H9 (cell line): ENCODE measurements around the gene FOXP2. TPM values are rescaled to one million over a fixed set of nuclear protein-coding genes. Genes with fewer than 3 reads are reported as not detected.
A peak's percentile ranks its signal among the peaks of the same experiment; 100 is the strongest.

Source experiments
- DNase-seq: peaks from one replicate; pipeline ENCODE4 v3.0.0-alpha.2; 2017
- H2AFZ ChIP-seq: one replicate; pipeline ENCODE4 v1.6.1; 2013; ENCODE audit warnings: mild to moderate bottlenecking, low read length, control low read depth, moderate library complexity
- H2AK5ac ChIP-seq: 2 replicates; pipeline ENCODE4 v1.6.1; 2013; ENCODE audit warnings: low read length, control low read depth, mixed read lengths; ENCODE audit not compliant: insufficient read length
- H2BK120ac ChIP-seq: one replicate; pipeline ENCODE4 v1.6.1; 2013; ENCODE audit warnings: low read depth, mild to moderate bottlenecking, low read length, control low read depth, inconsistent platforms; ENCODE audit not compliant: poor library complexity, severe bottlenecking
- H2BK12ac ChIP-seq: 2 replicates; pipeline ENCODE4 v1.6.1; 2013; ENCODE audit warnings: low read length, control low read depth, mixed read lengths, low read depth; ENCODE audit not compliant: insufficient read length
- H2BK15ac ChIP-seq: 2 replicates; pipeline ENCODE4 v1.6.1; 2013; ENCODE audit warnings: low read depth, low read length, control low read depth
- H2BK20ac ChIP-seq: one replicate; pipeline ENCODE4 v1.6.1; 2013; ENCODE audit warnings: low read depth, mild to moderate bottlenecking, low read length, control low read depth, inconsistent platforms; ENCODE audit not compliant: poor library complexity, severe bottlenecking
- H2BK5ac ChIP-seq: 2 replicates; pipeline ENCODE4 v1.6.1; 2013; ENCODE audit warnings: low read length, control low read depth, mixed read lengths; ENCODE audit not compliant: insufficient read length
- H3K14ac ChIP-seq: 2 replicates; pipeline ENCODE4 v1.6.1; 2013; ENCODE audit warnings: low read length, control low read depth; ENCODE audit not compliant: insufficient read depth
- H3K18ac ChIP-seq: 2 replicates; pipeline ENCODE4 v1.6.1; 2013; ENCODE audit warnings: low read depth, mild to moderate bottlenecking, mixed read lengths, low read length, control low read depth; ENCODE audit not compliant: insufficient read length
- H3K23ac ChIP-seq: 2 replicates; pipeline ENCODE4 v1.6.1; 2013; ENCODE audit warnings: low read length, control low read depth, mixed read lengths, low read depth; ENCODE audit not compliant: insufficient read length
- H3K23me2 ChIP-seq: 2 replicates; pipeline ENCODE4 v1.6.1; 2013; ENCODE audit warnings: low read depth, mild to moderate bottlenecking, mixed read lengths, low read length, control low read depth; ENCODE audit not compliant: insufficient read length, poor library complexity, severe bottlenecking
- H3K27ac ChIP-seq: 2 replicates; pipeline ENCODE4 v1.5.1; 2013; ENCODE audit warnings: low read length, control low read depth, mixed read lengths, low read depth; ENCODE audit not compliant: insufficient read length
- H3K27me3 ChIP-seq: 2 replicates; pipeline ENCODE4 v1.6.1; 2013; ENCODE audit warnings: low read length, control low read depth, inconsistent platforms; ENCODE audit not compliant: insufficient read depth
- H3K4ac ChIP-seq: 2 replicates; pipeline ENCODE4 v1.6.1; 2013; ENCODE audit warnings: low read depth, mild to moderate bottlenecking, control low read depth, inconsistent platforms, low read length, moderate library complexity
- H3K4me1 ChIP-seq: 2 replicates; pipeline ENCODE4 v1.6.1; 2013; ENCODE audit warnings: low read length, control low read depth, inconsistent platforms; ENCODE audit not compliant: insufficient read depth
- H3K4me2 ChIP-seq: 2 replicates; pipeline ENCODE4 v1.6.1; 2013; ENCODE audit warnings: low read length, control low read depth, mixed read lengths; ENCODE audit not compliant: insufficient read length, insufficient read depth
- H3K56ac ChIP-seq: 2 replicates; pipeline ENCODE4 v1.6.1; 2013; ENCODE audit warnings: low read depth, mild to moderate bottlenecking, mixed read lengths, low read length, control low read depth; ENCODE audit not compliant: insufficient read length
- H3K79me1 ChIP-seq: 2 replicates; pipeline ENCODE4 v1.6.1; 2013; ENCODE audit warnings: low read depth, mild to moderate bottlenecking, moderate library complexity, low read length, control low read depth, inconsistent platforms; ENCODE audit not compliant: insufficient read depth, poor library complexity, severe bottlenecking
- H3K79me2 ChIP-seq: 2 replicates; pipeline ENCODE4 v1.6.1; 2013; ENCODE audit warnings: low read length, control low read depth, inconsistent platforms; ENCODE audit not compliant: insufficient read depth
- H3K9ac ChIP-seq: 2 replicates; pipeline ENCODE4 v1.6.1; 2013; ENCODE audit warnings: low read length, control low read depth, mixed read lengths; ENCODE audit not compliant: insufficient read length; ENCODE audit errors: extremely low read depth
- H3K9me3 ChIP-seq: one replicate; pipeline ENCODE4 v1.6.1; 2013; ENCODE audit warnings: low read depth, low read length, inconsistent platforms; ENCODE audit not compliant: control insufficient read depth
- H3T11ph ChIP-seq: one replicate; pipeline ENCODE4 v1.6.1; 2013; ENCODE audit warnings: mild to moderate bottlenecking, low read length, control low read depth, inconsistent platforms
- H4K20me1 ChIP-seq: one replicate; pipeline ENCODE4 v1.6.1; 2013; ENCODE audit not compliant: control insufficient read depth, insufficient read length, insufficient read depth
- H4K5ac ChIP-seq: 2 replicates; pipeline ENCODE4 v1.6.1; 2013; ENCODE audit warnings: low read depth, mild to moderate bottlenecking, mixed read lengths, low read length, control low read depth; ENCODE audit not compliant: insufficient read length
- H4K8ac ChIP-seq: replicated peaks from 2 replicates; pipeline ENCODE4 v1.6.1; 2013; ENCODE audit warnings: low read length, control low read depth, mixed read lengths, low read depth; ENCODE audit not compliant: insufficient read length
- H4K91ac ChIP-seq: 2 replicates; pipeline ENCODE4 v1.6.1; 2013; ENCODE audit warnings: low read depth, mild to moderate bottlenecking, moderate library complexity, mixed read lengths, low read length, control low read depth; ENCODE audit not compliant: insufficient read length
- H3K27ac Mint-ChIP-seq, 3 experiments: 2 replicates in 2 of 3; 3 replicates in 1 of 3; pipeline ENCODE4 v1.8.0; 2020 to 2021; ENCODE audit warnings: mixed read lengths in 3 of 3, mild to moderate bottlenecking in 1 of 3, moderate library complexity in 1 of 3
- H3K27me3 Mint-ChIP-seq: 2 replicates; pipeline ENCODE4 v1.8.0; 2021; ENCODE audit warnings: low read depth, mild to moderate bottlenecking, moderate library complexity, mixed read lengths
- H3K36me3 Mint-ChIP-seq, 3 experiments: 2 replicates in 2 of 3; 3 replicates in 1 of 3; pipeline ENCODE4 v1.8.0; 2020 to 2021; ENCODE audit warnings: low read depth in 3 of 3, mixed read lengths in 3 of 3; ENCODE audit not compliant: insufficient read depth in 1 of 3
- H3K4me1 Mint-ChIP-seq, 2 experiments: 2 replicates each; pipeline ENCODE4 v1.8.0; 2020; ENCODE audit warnings: mixed read lengths in 2 of 2
- H3K4me3 Mint-ChIP-seq, 2 experiments: 2 replicates in 1 of 2; 3 replicates in 1 of 2; pipeline ENCODE4 v1.8.0; 2020 to 2021; ENCODE audit warnings: mild to moderate bottlenecking in 2 of 2, mixed read lengths in 2 of 2, moderate library complexity in 1 of 2
- H3K9me3 Mint-ChIP-seq, 2 experiments: 2 replicates in 1 of 2; 3 replicates in 1 of 2; pipeline ENCODE4 v1.8.0; 2020; ENCODE audit warnings: mild to moderate bottlenecking in 2 of 2, mixed read lengths in 2 of 2, moderate library complexity in 1 of 2
- WGBS: extraction: QIAGEN DNeasy Blood & Tissue Kit; methylation state at CpG from one replicate; pipeline ENCODE4 v1.1.7; 2013; ENCODE audit warnings: missing lambda C conversion rate, low lambda C conversion rate, mixed read lengths; ENCODE audit not compliant: insufficient read length; ENCODE audit errors: extremely low coverage; 5-methylcytosine and 5-hydroxymethylcytosine counted together
- total RNA-seq: library from RNA; stranded (reverse); gene quantifications from 2 replicates; pipeline ENCODE4 v1.2.1, GENCODE V29; 2021
- TF ChIP-seq, protein P1 (sequence below): fragments of 200-600 bp; sonication (generic); conservative IDR thresholded peaks from 3 replicates; pipeline ENCODE4 v1.8.0; 2021; ENCODE audit warnings: antibody characterized with exemption, mild to moderate bottlenecking

The FOXP2 gene
- total RNA-seq, 1 experiment from 2014 or later = not detected

DNA sequence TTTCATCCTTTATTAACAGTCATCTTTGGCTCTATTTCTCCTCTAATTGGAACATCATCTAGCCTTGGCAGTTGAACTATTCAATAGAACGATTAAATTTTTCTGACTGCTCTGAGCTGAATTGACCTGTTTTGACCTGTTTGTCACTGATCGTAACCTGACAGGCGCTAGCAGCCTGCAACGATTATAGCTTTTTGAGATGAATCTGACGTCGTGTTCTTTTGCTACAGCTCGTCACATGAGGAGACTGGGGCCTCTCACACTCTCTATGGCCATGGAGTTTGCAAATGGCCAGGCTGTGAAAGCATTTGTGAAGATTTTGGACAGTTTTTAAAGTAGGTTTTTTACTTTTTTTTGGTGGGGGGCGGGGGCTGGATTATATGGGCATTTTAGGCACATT is 229.8 kb downstream of the FOXP2 start:
- Histone ChIP-seq H3K56ac (no peak overlapping the region), H3K23me2 (no peaks in the 10 kb centered on the region), H3K23ac (no peak overlapping the region), H4K20me1 (no peaks in the 10 kb centered on the region), H3K9ac (no peak overlapping the region), H2BK5ac (no peak overlapping the region), H2BK12ac (no peak overlapping the region), H4K8ac (no peak overlapping the region), H3K18ac (no peak overlapping the region), H3K4me2 (no peak overlapping the region), H2BK20ac (no peak overlapping the region), H4K91ac (no peak overlapping the region), H2AFZ (no peak overlapping the region), H3K9me3 (no peaks in the 10 kb centered on the region), H2BK15ac (no peak overlapping the region), H3T11ph (no peak overlapping the region), H2BK120ac (no peak overlapping the region), H2AK5ac (no peak overlapping the region), H3K27me3 (no peaks in the 10 kb centered on the region), H3K79me2 (no peaks in the 10 kb centered on the region), H4K5ac (no peak overlapping the region), H3K14ac (no peak overlapping the region), H3K27ac (no peak overlapping the region), H3K4ac (no peak overlapping the region), H3K4me1 (peaks cover 2% of the 10 kb centered on the region), H3K79me1 (no peaks in the 10 kb centered on the region)
- Mint-ChIP-seq H3K4me3 (no peak overlapping the region), H3K27ac (peak overlapping the region in 1 of 3 experiments; percentile 14; a peak in 1 of 7 replicates), H3K27me3 (no peaks in the 10 kb centered on the region), H3K36me3 (no peaks in the 10 kb centered on the region), H3K9me3 (no peaks in the 10 kb centered on the region), H3K4me1 (peaks cover 6 to 10% of the 10 kb centered on the region in 2 experiments)
- TF ChIP-seq, protein P1, sequence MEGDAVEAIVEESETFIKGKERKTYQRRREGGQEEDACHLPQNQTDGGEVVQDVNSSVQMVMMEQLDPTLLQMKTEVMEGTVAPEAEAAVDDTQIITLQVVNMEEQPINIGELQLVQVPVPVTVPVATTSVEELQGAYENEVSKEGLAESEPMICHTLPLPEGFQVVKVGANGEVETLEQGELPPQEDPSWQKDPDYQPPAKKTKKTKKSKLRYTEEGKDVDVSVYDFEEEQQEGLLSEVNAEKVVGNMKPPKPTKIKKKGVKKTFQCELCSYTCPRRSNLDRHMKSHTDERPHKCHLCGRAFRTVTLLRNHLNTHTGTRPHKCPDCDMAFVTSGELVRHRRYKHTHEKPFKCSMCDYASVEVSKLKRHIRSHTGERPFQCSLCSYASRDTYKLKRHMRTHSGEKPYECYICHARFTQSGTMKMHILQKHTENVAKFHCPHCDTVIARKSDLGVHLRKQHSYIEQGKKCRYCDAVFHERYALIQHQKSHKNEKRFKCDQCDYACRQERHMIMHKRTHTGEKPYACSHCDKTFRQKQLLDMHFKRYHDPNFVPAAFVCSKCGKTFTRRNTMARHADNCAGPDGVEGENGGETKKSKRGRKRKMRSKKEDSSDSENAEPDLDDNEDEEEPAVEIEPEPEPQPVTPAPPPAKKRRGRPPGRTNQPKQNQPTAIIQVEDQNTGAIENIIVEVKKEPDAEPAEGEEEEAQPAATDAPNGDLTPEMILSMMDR = no peak
- DNase-seq = no peak
- no CpG with 5 or more reads among the region's 8 CpGs for WGBS
